Retinal pigment epithelial cell (primary cell): Measurements from ENCODE around the gene TUBB2B.

ENCODE experiments used
- DNase-seq: peaks from one replicate; pipeline ENCODE4 v3.0.0-alpha.2; 2010; ENCODE audit warnings: low read depth
- H3K4me3 ChIP-seq: 2 replicates; pipeline ENCODE4 v1.5.1; 2011; ENCODE audit warnings: mild to moderate bottlenecking, low read length, control low read depth, moderate library complexity
- CTCF ChIP-seq: conservative IDR thresholded peaks from 2 replicates; pipeline ENCODE4 v1.5.1; 2011; ENCODE audit warnings: low read depth, low read length, control low read depth, inconsistent platforms

Gene TUBB2B

GRCh38 chr6:3258720-3259490 lies 31.5 kb upstream of the TUBB2B start, which contains the start of gene PSMG4:
PSMG4 (plus strand) TSS chr6:3258947; CDS start chr6:3259023, 76 bp downstream.
- no peak for TF ChIP-seq CTCF
- peak within 1 kb of the TSS; percentile 67 for H3K4me3 ChIP-seq

GRCh38 chr6:3258201-3258600 lies 30.7 kb upstream of the TUBB2B start:
- no peak for DNase-seq
- peak overlapping the region; percentile 56 for H3K4me3 ChIP-seq
- TF ChIP-seq CTCF, result no peak

More at GRCh38 chr6:3258720-3259490, 31.5 kb upstream of the TUBB2B start, which contains the start of gene PSMG4:
- DNase-seq, result peak; percentile 44

- TF ChIP-seq CTCF, result no peak
These were observed 26.1 kb upstream of the TUBB2B start for GRCh38 chr6:3253597-3253961.

GRCh38 chr6:3252861-3253596 lies 25.6 kb upstream of the TUBB2B start:
- no peak for DNase-seq
- H3K4me3 ChIP-seq, result no peak overlapping the region
- no peak for TF ChIP-seq CTCF

More at GRCh38 chr6:3253597-3253961, 26.1 kb upstream of the TUBB2B start:
- no peak for DNase-seq
- H3K4me3 ChIP-seq, result no peak overlapping the region

- no peak for TF ChIP-seq CTCF
- H3K4me3 ChIP-seq, result no peak overlapping the region
- no peak for DNase-seq
These were observed 24.9 kb upstream of the TUBB2B start for GRCh38 chr6:3252369-3252768.

- H3K4me3 ChIP-seq, result no peak overlapping the region
- TF ChIP-seq CTCF, result peak; percentile 99
- DNase-seq, result peak; percentile 43
These were observed 24.2 kb upstream of the TUBB2B start for GRCh38 chr6:3251462-3252314.
